AG04450 (cell line): ENCODE measurements around the gene COPS9. TPM values are rescaled to one million over a fixed set of nuclear protein-coding genes. Genes with fewer than 3 reads are reported as not detected.

Experiments
- CTCF ChIA-PET: fragments of 300-600, 350-600 bp; formaldehyde crosslinking; extraction: SDS; loops from one replicate; lab custom pipeline; 2022; ENCODE audit warnings: antibody characterized with exemption, inconsistent platforms; lab: Charles Lee
- POLR2A ChIA-PET: fragments of 350-600 bp; formaldehyde crosslinking; extraction: SDS; loops from one replicate; lab custom pipeline; 2021; ENCODE audit warnings: antibody characterized with exemption, inconsistent platforms; lab: Yijun Ruan, JAX
- DNase-seq: peaks from one replicate; pipeline ENCODE4 v3.0.0-alpha.2; 2011; ENCODE audit warnings: low read depth, low spot score
- H3K27ac ChIP-seq: one replicate; pipeline ENCODE4 v1.5.1; 2012; ENCODE audit warnings: low read depth, low read length, control low read depth
- H3K27me3 ChIP-seq: one replicate; pipeline ENCODE4 v1.6.0; 2012; ENCODE audit warnings: low read length; ENCODE audit not compliant: control insufficient read depth, insufficient read depth
- H3K4me3 ChIP-seq: 2 replicates; pipeline ENCODE4 v1.5.1; 2011; ENCODE audit warnings: mild to moderate bottlenecking, low read depth, low read length, control low read depth
- H3K9me3 ChIP-seq: 2 replicates; pipeline ENCODE4 v1.5.1; 2012; ENCODE audit warnings: low read length; ENCODE audit not compliant: control insufficient read depth, insufficient read depth
- CTCF ChIP-seq: IDR thresholded peaks from 2 replicates; pipeline ENCODE4 v1.5.1; 2011; ENCODE audit warnings: low read depth, low read length, control low read depth, inconsistent platforms
- polyA plus RNA-seq: library from polyadenylated mRNA; depleted of rRNA; stranded (reverse); fragments of >200 nt; gene quantifications from 2 replicates; pipeline ENCODE4 v1.2.3, GENCODE V29; 2011

The COPS9 gene
- polyA plus RNA-seq, 1 experiment: 360 TPM

GRCh38 chr2:240166761-240167587 lies 30.9 kb upstream of the COPS9 start:
- CTCF ChIA-PET: no interaction called here

GRCh38 chr2:240166191-240166590 lies 30.1 kb upstream of the COPS9 start:
- no peak for DNase-seq
- CTCF ChIA-PET: no interaction called here
- POLR2A ChIA-PET: no interaction called here
- Histone ChIP-seq H3K27me3 (peaks cover 2% of the 10 kb centered on the region), H3K4me3 (no peak overlapping the region), H3K9me3 (no peaks in the 10 kb centered on the region; the same call in 1 of the 2 replicates), H3K27ac (no peak overlapping the region)
- TF ChIP-seq CTCF: no peak

More at GRCh38 chr2:240166761-240167587, 30.9 kb upstream of the COPS9 start:
- Histone ChIP-seq H3K9me3 (no peaks in the 10 kb centered on the region; the same call in 1 of the 2 replicates), H3K4me3 (no peak overlapping the region), H3K27me3 (peaks cover 5% of the 10 kb centered on the region), H3K27ac (no peak overlapping the region)
- DNase-seq: no peak
- POLR2A ChIA-PET: no interaction called here
- no peak for TF ChIP-seq CTCF

GRCh38 chr2:240165661-240166060 lies 29.6 kb upstream of the COPS9 start:
- ChIA-PET CTCF (no interaction called here), POLR2A (no interaction called here)
- H3K9me3 ChIP-seq: no peaks in the 10 kb centered on the region; the same call in 1 of the 2 replicates
- no peak for DNase-seq
- no peak for TF ChIP-seq CTCF
- no peak overlapping the region for H3K4me3 ChIP-seq
- H3K27ac ChIP-seq: no peak overlapping the region
- H3K27me3 ChIP-seq: peaks cover 2% of the 10 kb centered on the region

- no peak for DNase-seq
- no peak overlapping the region for H3K4me3 ChIP-seq
- H3K27ac ChIP-seq: no peak overlapping the region
- CTCF ChIA-PET: no interaction called here
- H3K27me3 ChIP-seq: peaks cover 2% of the 10 kb centered on the region
- POLR2A ChIA-PET: no interaction called here
- no peak for TF ChIP-seq CTCF
- no peaks in the 10 kb centered on the region; the same call in 1 of the 2 replicates for H3K9me3 ChIP-seq
Measured at GRCh38 chr2:240165034-240165433, 28.9 kb upstream of the COPS9 start.

- CTCF ChIA-PET: no interaction called here
- Histone ChIP-seq H3K27me3 (peaks cover 2% of the 10 kb centered on the region), H3K4me3 (no peak overlapping the region), H3K27ac (no peak overlapping the region), H3K9me3 (no peaks in the 10 kb centered on the region; the same call in 1 of the 2 replicates)
- DNase-seq: no peak
- POLR2A ChIA-PET: no interaction called here
- no peak for TF ChIP-seq CTCF
Measured at GRCh38 chr2:240164586-240164985, 28.5 kb upstream of the COPS9 start.
